Esophagus squamous epithelium (tissue), 4 donors: ENCODE data around the gene DHODH.

Experiments used
- POLR2A ChIP-seq, 4 donors: fragments of 450-650 bp; IDR thresholded peaks; one replicate each; pipeline ENCODE4 v1.6.1; 2017; ENCODE audit warnings: antibody characterized with exemption in 4 of 4, mild to moderate bottlenecking in 4 of 4, moderate library complexity in 3 of 4
- TF ChIP-seq, protein P1 (sequence below), 6 experiments: fragments of 450-650 bp in 4 of 6; fragments of 200-600 bp in 2 of 6; sonication (generic) in 2 of 6; IDR thresholded peaks; one replicate each; pipeline ENCODE4 v1.5.1; 2016 to 2019; ENCODE audit warnings: antibody characterized with exemption in 6 of 6, mild to moderate bottlenecking in 4 of 6, moderate library complexity in 4 of 6

DNA sequence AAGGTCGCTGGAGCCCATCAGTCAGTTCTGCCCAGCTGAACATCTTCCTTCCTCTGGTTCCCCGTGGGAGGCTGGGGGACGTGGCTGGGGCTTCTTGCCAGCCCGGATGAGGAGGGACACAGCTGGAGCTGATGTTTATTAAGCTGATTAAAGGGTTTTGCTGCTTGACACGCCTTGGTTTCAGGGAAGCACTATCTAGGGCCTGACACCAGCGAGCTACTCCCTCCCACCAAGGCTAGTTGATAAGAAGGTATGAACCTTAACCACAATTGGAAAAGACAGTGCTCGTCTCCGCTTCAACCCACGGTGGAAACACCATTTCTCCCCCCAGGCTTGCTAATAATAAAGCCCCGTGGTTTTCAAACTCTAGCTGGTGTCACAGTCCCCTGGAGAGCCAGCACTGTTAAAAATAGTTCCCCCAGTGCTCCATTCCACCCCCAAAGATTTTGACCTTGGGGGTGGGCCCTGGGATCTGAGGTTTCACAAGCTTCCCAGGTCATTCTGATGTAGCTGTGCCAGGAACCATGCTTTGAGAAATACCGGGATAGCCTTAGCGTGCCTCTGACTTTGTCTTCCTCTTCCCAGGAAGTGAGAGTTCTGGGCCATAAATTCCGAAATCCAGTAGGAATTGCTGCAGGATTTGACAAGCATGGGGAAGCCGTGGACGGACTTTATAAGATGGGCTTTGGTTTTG lies 5.5 kb downstream of the DHODH start:
- TF ChIP-seq, protein P1, sequence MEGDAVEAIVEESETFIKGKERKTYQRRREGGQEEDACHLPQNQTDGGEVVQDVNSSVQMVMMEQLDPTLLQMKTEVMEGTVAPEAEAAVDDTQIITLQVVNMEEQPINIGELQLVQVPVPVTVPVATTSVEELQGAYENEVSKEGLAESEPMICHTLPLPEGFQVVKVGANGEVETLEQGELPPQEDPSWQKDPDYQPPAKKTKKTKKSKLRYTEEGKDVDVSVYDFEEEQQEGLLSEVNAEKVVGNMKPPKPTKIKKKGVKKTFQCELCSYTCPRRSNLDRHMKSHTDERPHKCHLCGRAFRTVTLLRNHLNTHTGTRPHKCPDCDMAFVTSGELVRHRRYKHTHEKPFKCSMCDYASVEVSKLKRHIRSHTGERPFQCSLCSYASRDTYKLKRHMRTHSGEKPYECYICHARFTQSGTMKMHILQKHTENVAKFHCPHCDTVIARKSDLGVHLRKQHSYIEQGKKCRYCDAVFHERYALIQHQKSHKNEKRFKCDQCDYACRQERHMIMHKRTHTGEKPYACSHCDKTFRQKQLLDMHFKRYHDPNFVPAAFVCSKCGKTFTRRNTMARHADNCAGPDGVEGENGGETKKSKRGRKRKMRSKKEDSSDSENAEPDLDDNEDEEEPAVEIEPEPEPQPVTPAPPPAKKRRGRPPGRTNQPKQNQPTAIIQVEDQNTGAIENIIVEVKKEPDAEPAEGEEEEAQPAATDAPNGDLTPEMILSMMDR (IDR thresholded peaks at IDR 0.05), result no peak
- TF ChIP-seq POLR2A (IDR thresholded peaks at IDR 0.05), result no peak
